KOPT-K1 (cell line): ENCODE measurements around the gene OPN3.

Experiments used
- H3K27ac ChIP-seq: fragments of 200-600 bp; sonication (generic); 2 replicates; pipeline ENCODE4 v1.5.1; 2016; ENCODE audit warnings: antibody characterized with exemption, mild to moderate bottlenecking, low read depth, low read length; ENCODE audit not compliant: poor library complexity, severe bottlenecking
- H3K36me3 ChIP-seq: fragments of 200-600 bp; sonication (generic); 2 replicates; pipeline ENCODE4 v1.5.1; 2017; ENCODE audit warnings: antibody characterized with exemption, mild to moderate bottlenecking, low read length, moderate library complexity; ENCODE audit not compliant: insufficient read depth
- H3K9me3 ChIP-seq: fragments of 200-600 bp; sonication (generic); 2 replicates; pipeline ENCODE4 v1.5.1; 2017; ENCODE audit warnings: antibody characterized with exemption, low read length, mild to moderate bottlenecking; ENCODE audit not compliant: insufficient read depth, poor library complexity, severe bottlenecking

The OPN3 gene

DNA sequence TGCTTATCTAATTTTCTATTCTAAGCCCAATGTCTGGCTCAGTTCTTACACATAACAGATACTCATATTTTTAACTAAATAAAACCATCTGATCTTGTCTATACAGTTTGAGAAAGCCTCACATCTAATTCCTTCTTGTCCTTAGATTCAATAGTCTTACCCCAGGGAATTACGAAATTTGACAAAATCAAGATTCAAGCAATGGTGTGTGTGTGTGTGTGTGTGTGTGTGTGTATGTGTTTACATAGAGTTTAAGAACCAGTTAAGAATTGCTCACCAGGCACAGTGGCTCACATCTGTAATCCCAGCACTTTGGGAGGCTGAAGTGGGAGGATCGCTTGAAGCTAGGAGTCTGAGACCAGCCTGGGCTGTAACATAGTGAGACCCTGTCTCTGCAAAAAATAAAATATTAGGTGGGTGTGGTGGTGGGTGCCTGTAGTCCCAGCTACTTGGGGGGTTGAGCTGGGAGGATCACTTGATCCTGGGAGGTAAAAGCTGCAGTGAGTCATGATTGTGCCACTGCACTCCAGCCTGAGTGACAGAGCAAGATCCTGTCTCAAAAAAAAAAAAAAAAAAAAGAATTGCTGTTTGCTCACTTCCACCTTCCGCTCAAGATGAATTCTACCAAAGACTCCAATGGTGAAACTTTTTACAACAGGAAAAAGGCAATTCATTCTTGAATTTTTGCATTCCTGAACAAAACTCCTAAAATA is 18.1 kb upstream of the OPN3 start:
- no peaks in the 10 kb centered on the region for H3K9me3 ChIP-seq
- H3K36me3 ChIP-seq, result no peaks in the 10 kb centered on the region
- H3K27ac ChIP-seq, result no peak overlapping the region

DNA sequence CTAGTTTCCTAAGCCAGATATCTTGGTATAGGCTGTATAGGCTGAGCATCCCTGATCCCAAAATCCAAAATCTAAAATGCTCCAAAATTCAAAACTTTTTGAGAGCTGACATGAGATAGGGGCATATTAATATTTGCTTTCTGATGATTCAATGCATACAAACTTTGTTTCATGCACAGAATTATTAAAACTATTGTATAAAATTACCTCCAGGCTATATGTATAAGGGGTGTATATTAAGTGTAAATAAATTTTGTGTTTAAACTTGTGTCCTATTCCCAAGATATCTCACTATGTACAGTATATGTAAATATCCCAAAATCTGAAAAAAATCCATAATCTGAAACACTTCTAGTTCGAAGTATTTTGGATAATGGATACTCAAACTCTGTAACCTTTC is 14.5 kb upstream of the OPN3 start:
- Histone ChIP-seq H3K36me3 (no peaks in the 10 kb centered on the region), H3K27ac (no peak overlapping the region), H3K9me3 (no peaks in the 10 kb centered on the region)

DNA sequence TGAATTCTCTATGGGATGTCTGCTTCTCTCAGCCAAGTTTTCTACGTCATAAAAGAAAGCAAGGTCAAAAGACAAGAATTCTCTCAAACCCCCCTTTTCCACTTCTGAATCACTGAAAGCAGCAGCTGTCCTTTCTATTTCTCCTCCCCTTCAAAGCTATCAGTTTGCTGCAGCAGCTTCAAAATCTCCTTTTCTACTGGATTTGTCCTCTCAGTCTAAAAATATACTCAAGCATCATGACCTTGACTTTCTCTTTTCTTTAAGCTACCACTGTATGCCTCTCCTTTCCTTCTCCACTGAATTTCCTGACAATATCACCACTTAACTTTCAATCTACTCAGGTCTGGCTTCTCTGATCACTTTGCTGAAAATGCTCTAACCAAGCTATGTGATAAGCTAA is 13.8 kb upstream of the OPN3 start:
- H3K27ac ChIP-seq, result no peak overlapping the region
- no peaks in the 10 kb centered on the region for H3K36me3 ChIP-seq
- no peaks in the 10 kb centered on the region for H3K9me3 ChIP-seq

DNA sequence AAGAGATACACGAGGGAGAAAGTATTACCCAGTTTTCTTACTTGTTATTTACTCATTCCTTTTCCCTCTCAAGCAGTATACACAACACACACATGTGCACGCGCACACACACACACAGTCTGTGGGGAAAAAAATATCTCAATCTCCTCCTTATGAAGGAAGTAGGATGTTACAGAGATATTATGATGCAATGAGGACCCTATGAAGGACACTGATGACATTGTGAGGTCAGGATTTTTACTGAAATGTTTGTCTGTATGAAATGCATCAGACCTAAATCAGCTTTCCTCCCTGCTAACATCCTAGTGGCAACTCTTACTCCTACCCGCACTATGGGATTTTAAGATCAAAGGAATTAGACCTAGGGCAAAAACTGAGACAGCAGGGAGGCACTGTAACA is 11.8 kb upstream of the OPN3 start, which contains the start of gene WDR64:
TSS of gene WDR64 (plus strand) at position 270 of the 400 bp plus-strand sequence. CDS start 204 bp downstream, outside the sequence.
- no peaks in the 10 kb centered on the region for H3K36me3 ChIP-seq
- H3K27ac ChIP-seq, result no peak within 1 kb of the TSS
- no peaks in the 10 kb centered on the region for H3K9me3 ChIP-seq

DNA sequence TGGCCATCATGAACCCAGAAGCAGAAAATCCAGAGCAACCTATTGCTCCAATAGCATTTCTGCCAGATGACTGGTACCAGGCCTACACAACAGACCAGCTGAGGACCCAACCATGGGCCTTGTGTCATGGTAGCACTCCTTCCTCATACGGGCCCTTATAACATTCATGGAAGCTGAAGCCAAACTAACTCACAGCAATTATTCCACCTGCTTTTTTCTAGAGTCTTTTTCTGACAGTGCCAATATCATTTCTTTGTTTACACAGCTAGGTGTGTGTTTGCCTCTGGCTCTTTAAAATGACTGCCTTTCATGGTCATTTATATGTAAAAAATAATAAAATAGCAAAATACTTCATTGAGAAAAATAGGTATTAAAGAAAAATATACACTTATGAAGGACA is 8.0 kb upstream of the OPN3 start:
- no peaks in the 10 kb centered on the region for H3K36me3 ChIP-seq
- H3K27ac ChIP-seq, result no peak overlapping the region
- H3K9me3 ChIP-seq, result no peaks in the 10 kb centered on the region

DNA sequence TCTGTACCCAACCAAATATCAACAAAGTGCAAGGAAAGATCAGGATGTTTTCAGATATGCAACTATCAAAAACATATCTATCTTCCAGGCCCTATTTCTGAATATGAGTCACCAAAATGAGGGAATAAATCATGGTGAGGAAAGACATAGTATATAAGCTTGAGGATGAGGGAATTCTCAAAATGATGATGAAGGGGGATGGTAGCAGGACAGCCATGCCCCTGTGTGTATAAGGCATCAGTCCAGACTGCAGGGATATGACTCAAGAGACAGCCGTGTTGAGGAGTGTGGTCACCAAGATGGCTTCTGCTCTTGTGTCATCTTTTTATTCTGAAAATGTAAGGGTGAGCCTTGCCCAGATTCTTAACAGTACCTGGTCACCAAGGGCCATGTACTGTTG is 7.5 kb upstream of the OPN3 start:
- Histone ChIP-seq H3K9me3 (no peaks in the 10 kb centered on the region), H3K27ac (no peak overlapping the region), H3K36me3 (no peaks in the 10 kb centered on the region)

DNA sequence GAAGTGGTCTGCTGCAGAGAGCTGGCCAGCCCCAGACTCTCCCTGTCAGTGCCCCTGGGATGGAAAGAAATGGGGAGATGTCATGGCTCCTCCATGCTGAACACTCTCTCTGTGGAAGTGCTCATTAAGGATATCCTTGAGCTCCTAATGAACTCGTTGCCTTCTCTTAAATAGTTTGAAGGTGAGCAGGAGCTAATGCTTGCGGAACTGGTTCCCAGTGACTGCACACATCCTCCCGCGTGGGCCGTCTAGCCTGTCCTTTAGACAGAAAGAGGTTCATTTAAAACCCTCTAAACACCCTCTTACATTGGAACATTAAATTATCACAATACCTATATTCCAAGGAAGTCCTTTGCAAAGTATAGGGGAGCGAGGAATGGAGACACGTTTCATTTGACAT is 6.0 kb upstream of the OPN3 start:
- H3K9me3 ChIP-seq, result no peaks in the 10 kb centered on the region

DNA sequence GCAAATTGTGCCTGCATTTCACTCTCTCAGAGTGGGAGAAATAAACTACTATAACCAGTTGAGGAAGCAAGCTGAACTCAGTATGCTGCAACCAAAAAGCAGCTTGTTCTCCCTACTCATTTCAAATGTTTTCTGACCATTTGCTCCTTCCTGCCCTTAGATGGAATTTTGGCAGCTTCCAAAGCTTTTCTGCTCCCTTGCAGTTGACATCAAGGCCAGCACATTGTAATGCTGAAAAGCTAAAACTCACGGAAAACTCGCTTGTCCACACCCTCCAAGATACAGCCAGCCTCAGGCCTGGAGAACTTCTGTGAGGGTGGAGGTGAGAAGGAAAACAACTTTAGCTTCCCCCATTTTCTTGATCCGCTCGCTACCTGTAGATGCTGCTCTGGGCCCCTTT is 5.0 kb upstream of the OPN3 start:
- H3K9me3 ChIP-seq, result no peaks in the 10 kb centered on the region
- no peaks in the 10 kb centered on the region for H3K36me3 ChIP-seq
- H3K27ac ChIP-seq, result no peak overlapping the region

More for the DNA sequence above, 6.0 kb upstream of the OPN3 start:
- Histone ChIP-seq H3K27ac (no peak overlapping the region), H3K36me3 (no peaks in the 10 kb centered on the region)

DNA sequence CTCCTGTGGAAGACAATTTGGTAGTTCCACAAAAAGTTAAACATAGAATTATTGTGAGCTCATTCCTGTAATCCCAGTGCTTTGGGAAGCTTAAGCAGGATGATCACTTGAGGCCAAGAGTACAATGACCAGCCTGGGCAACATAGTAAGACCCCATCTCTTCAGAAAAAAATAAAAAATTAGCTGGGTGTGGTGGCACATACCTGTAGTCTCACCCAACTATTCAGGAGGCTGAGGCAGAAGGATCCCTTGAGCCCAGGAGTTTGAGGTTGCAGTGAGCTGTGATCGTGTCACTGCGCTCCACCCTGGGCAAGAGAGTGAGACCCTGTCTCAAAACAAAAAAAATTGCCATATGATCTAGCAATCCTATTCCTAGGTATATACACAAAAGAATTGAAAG is 4.1 kb upstream of the OPN3 start:
- H3K9me3 ChIP-seq, result no peaks in the 10 kb centered on the region
- H3K36me3 ChIP-seq, result no peaks in the 10 kb centered on the region
- H3K27ac ChIP-seq, result no peak overlapping the region

DNA sequence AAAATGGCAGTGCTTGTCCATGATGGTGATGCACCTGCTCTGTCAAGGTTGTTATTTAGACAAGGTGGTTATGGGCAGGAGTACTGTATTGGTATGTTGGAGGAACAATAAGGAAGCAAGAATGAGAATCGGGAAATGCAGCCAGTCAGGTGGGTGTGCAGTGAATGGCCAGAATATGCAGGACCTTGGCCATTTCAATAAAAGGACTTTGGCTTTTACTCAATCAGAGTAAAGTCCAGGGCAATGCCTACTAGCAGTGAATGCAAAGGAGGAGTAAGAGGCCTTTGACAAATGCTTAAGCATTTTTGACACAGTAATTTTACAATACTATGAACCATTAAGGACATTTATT is 2.4 kb upstream of the OPN3 start:
- Histone ChIP-seq H3K27ac (no peak overlapping the region), H3K9me3 (no peaks in the 10 kb centered on the region), H3K36me3 (no peaks in the 10 kb centered on the region)

DNA sequence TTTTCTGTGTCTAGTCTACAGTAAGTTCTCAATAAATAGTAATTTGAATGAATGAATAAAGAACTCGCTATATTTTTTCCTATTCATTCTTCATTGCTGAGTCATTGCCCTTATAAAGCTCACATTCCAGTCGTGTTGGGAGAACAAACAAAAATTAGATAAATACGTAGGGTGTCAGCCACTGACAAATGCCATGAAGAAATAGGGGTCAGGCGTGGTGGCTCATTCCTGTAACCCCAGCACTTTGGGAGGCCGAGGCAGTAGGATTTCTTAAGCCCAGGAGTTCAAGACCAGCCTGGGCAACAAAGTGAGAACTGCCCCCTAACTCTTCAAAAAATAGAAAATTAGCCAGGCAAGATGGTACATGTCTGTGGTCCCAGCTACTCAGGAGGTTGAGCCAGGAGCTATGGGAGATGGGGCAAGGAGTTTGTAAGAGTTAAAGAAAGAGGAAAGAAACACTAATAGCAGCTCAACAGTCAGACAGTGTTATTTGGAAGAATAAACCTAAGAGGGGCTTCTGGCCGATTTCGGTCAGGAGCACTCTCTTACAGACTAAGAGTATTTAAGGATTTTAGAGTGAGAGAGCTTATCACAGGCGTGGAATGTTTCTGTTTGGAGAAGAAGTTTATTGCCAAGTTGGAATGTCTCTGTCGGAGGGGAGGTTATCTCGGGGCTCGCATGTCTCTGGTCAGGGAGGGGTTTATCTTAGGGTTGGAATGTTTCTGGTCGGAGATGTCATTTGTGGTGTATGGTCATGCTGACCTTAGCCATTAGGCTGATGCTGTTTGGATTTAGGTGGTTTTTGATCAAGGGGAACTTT is 1.8 kb upstream of the OPN3 start:
- H3K9me3 ChIP-seq, result no peaks in the 10 kb centered on the region
- H3K27ac ChIP-seq, result no peak overlapping the region
- H3K36me3 ChIP-seq, result no peaks in the 10 kb centered on the region

DNA sequence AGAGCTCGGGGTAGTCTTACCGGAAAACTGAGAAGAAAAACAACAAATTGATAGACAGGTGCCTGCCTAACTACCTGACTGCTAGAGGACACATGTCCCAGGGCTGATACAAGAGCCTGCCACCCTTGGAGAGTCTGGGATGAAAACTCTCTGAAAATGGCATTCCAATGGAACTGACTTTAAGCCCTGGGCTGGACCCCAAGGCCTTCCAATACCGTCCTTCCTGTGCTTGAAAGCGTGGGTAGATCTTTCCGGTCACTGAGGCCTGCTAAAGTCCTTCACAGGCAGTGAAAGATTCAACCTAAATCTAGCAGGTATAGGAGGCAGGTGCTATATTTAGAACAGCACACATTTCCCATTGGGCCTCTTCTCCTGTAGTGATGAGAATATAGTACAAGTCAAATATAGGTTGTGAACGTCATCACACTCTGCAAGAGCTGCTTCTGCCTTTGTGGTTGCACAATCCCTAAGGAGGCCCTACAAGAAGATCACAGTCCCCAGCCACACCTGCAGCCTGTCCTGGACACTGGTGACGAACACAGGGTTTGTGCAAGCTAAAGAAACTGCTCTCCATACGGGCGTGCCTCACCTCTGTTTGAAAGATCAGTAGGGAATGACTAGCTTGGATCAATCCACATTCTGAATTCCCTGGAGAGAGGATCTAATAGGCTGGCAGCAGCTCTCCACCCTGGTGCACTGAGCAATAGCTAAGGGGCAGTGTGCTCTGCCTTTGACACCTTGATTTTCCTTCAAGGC is 876 bp upstream of the OPN3 start:
- no peaks in the 10 kb centered on the region for H3K9me3 ChIP-seq
- peak overlapping the region; percentile 59 for H3K27ac ChIP-seq
- no peaks in the 10 kb centered on the region for H3K36me3 ChIP-seq

DNA sequence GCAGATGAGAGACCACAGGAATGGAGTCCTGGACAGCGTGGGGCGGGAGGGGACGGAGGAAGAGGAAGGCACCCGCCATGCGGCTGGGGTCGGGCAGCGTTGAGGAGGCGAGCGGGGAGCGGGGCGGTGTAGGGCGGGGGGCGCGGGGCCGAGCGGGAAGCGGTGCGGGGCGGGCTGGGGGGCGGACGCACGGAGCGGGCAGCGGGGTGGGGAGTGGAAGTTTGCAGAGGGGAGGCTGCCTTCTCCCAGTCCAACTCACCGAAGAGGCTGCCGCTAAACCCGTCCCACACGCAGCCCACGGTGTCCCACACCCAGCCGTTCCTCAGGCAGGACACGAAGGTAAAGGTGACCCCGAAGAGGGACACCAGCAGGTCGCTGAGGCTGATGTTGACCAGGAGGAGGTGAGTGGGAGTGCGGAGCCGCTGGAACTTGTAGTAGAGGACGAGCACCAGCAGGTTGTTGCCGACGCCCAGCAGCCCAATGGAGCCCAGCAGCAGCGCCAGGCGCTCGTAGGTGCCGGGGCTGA is 483 bp downstream of the OPN3 start:
- Histone ChIP-seq H3K36me3 (peaks cover 9% of the 10 kb centered on the region), H3K9me3 (no peaks in the 10 kb centered on the region), H3K27ac (peak overlapping the region; percentile 91)

DNA sequence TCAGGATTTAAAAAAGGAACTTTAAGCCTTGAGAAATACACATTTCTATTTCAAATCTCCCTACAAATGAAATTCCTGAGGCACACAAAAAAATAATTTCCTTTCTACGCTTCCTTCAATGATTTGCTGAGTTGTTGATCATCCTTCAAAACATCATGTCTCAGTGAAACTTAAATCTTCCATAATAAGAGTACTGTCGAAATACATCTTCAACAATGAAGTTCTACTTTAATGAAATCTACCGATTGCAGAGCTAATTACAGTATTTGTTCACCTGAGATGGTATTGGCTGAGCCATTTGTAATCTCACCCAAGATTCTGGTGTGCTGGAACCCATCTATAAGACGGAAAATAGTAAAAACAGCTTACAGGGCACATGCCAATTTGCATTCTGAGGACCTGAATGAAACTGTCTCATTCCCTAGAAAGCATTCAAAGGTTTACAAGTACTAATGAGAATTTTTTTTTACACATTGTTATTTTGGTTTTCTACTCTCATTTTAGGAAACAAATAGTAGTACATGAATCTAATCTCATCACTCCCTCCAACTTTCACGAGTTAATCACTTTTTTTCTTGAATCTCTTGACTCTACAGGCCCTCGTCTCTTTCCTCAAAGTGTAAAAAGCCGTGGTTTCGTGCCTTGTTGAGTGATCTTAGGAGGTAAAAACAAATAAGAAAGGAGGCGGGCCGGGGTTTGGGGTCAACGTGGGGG is 1.1 kb downstream of the OPN3 start:
- Histone ChIP-seq H3K36me3 (peaks cover 16% of the 10 kb centered on the region), H3K9me3 (no peaks in the 10 kb centered on the region), H3K27ac (peak overlapping the region; percentile 91)
